ENCODE results near the gene KIF5C. TPM values are rescaled to one million over a fixed set of nuclear protein-coding genes. Genes with fewer than 3 reads are reported as not detected.

Gene KIF5C
- total and polyA plus RNA-seq, 9 donors, result 0.73 to 18.7 (median 3.3) TPM

- H3K4me1 ChIP-seq (ENCODE audit: insufficient read depth), result no peaks in the 10 kb centered on the region
- intact Hi-C loops (cut with DNase I), result no loop called here
- DNase-seq, result no peak
- no peak for TF ChIP-seq EP300 (IDR thresholded peaks at IDR 0.05)
- TF ChIP-seq POLR2A (IDR thresholded peaks at IDR 0.05), result no peak
- no peak for TF ChIP-seq CTCF (IDR thresholded peaks at IDR 0.05)
- no peaks in the 10 kb centered on the region for H3K9me3 ChIP-seq
- H3K27me3 ChIP-seq, result no peaks in the 10 kb centered on the region
- no peaks in the 10 kb centered on the region for H3K36me3 ChIP-seq
- H3K4me3 ChIP-seq, result no peak overlapping the region
- WGBS, 3 donors, result 84 to 86% (median 85%) methylated on average over 6 of the region's 6 CpGs
- H3K27ac ChIP-seq, result no peak overlapping the region
Measured at GRCh38 chr2:148987286-148987685, 112.3 kb downstream of the KIF5C start.

DNA sequence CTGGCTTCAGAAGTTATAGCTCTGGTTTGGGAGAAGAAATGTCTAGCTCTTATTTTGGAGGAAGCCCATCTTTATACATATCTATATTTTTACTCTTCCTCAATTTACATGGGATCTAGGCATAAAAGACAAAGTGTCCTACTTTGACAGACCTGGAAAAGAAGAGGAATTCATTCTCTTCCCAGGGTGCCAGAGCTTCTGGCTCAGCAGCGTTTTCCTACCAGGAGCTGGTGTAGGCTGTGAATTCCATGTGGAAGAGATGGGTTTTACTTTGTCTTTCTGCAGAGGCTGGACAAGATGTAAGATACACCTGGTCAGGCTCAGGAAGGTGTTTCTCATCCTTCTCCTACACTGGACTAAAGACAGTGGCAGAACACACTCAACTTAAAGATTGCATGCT, 113.3 kb downstream of the KIF5C start:
- Histone ChIP-seq H3K4me3 (no peak overlapping the region), H3K4me1 (ENCODE audit: insufficient read depth) (no peaks in the 10 kb centered on the region), H3K36me3 (no peaks in the 10 kb centered on the region), H3K9me3 (no peaks in the 10 kb centered on the region), H3K27ac (no peak overlapping the region), H3K27me3 (no peaks in the 10 kb centered on the region)
- no peak for DNase-seq
- intact Hi-C loops (cut with DNase I), result no loop called here
- 90 to 93% (median 93%) methylated on average over 1 of the region's 1 CpG for WGBS, 3 donors
- TF ChIP-seq POLR2A (IDR thresholded peaks at IDR 0.05) (no peak), EP300 (IDR thresholded peaks at IDR 0.05) (no peak), CTCF (IDR thresholded peaks at IDR 0.05) (no peak)

GRCh38 chr2:148989882-148990493, 115.0 kb downstream of the KIF5C start:
- TF ChIP-seq CTCF (IDR thresholded peaks at IDR 0.05) (peak; percentile 40 to 62 (median 43)), POLR2A (IDR thresholded peaks at IDR 0.05) (no peak)
- peak in 4 of 5 donors; percentile 33 to 66 (median 41) for DNase-seq
- Histone ChIP-seq H3K27me3 (no peaks in the 10 kb centered on the region), H3K4me3 (no peak overlapping the region), H3K36me3 (no peaks in the 10 kb centered on the region), H3K4me1 (ENCODE audit: insufficient read depth) (no peaks in the 10 kb centered on the region), H3K9me3 (no peaks in the 10 kb centered on the region), H3K27ac (no peak overlapping the region)
- 27 to 35% (median 31%) methylated on average over 6 of the region's 6 CpGs for WGBS, 3 donors
- intact Hi-C loops (cut with DNase I), result loop anchor here in 3 of 4 donors (5.0 kb wide), 1 partner anchor 1053 kb away; no protein-coding TSS in a partner anchor

DNA sequence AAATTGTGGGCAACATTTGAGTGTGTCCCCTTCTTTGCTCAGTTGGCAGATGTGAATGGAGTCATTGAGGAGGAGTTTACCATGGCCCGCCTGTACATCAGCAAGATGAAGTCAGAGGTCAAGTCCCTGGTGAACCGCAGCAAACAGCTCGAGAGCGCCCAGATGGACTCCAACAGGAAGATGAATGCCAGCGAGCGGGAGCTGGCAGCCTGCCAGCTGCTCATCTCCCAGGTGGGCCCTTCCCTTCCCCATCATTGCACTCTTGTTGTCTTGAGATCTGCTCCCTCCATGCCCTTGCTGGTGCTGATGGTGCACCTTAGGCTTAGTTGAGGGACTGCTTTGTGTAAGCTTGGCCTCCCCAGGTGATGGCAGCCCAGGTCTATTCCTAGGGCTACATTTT, 115.9 kb downstream of the KIF5C start:
- intact Hi-C loops (cut with DNase I), result loop anchor here in 3 of 4 donors (5.0 kb wide), 1 partner anchor 1054 kb away; no protein-coding TSS in a partner anchor
- WGBS, 3 donors, result 76 to 80% (median 80%) methylated on average over 6 of the region's 6 CpGs
- H3K36me3 ChIP-seq, result no peaks in the 10 kb centered on the region
- TF ChIP-seq CTCF (IDR thresholded peaks at IDR 0.05), result no peak
- TF ChIP-seq EP300 (IDR thresholded peaks at IDR 0.05), result no peak
- no peak for TF ChIP-seq POLR2A (IDR thresholded peaks at IDR 0.05)
- DNase-seq, result no peak
- H3K4me1 ChIP-seq (ENCODE audit: insufficient read depth), result no peaks in the 10 kb centered on the region
- no peak overlapping the region for H3K27ac ChIP-seq
- no peaks in the 10 kb centered on the region for H3K9me3 ChIP-seq
- no peaks in the 10 kb centered on the region for H3K27me3 ChIP-seq
- no peak overlapping the region for H3K4me3 ChIP-seq
